Left colon (tissue), 2 donors: ENCODE data around the gene UPK3B. TPM values are rescaled to one million over a fixed set of nuclear protein-coding genes. Genes with fewer than 3 reads are reported as not detected.
"Not testable (repeated sequence)": the region's sequence is repeated elsewhere in the genome, so short reads cannot be mapped to it uniquely, and the experiment has no call there.

Source experiments
- ATAC-seq: fragments of 200-7000 bp; cut with Tn5 transposase; one replicate; pipeline ENCODE4 v1.9.1; 2020; ENCODE audit warnings: mild to moderate bottlenecking, moderate library complexity
- DNase-seq, 2 donors: peaks; one replicate each; pipeline ENCODE4 v3.0.0-alpha.2; 2020
- intact Hi-C, 2 donors: fragments of 100-400 bp; cut with DNase I in 1 of 2; cut with micrococcal nuclease in 1 of 2; formaldehyde crosslinking; loops; one replicate each; pipeline versions ENCODE4 v1.11.2 to v1.14.0; 2022; cut with DNase I, micrococcal nuclease
- long read RNA-seq: library from polyadenylated mRNA; unstranded; transcript quantifications from one replicate; pipeline ENCODE4 v2.0.0, GENCODE V29; 2021
- total RNA-seq, 2 donors: library from RNA; stranded (reverse); fragmentation: NEBNext Ultra II Directional; extraction: Animal tissue kit (Norgen Biotek cat#: 25700); gene quantifications; one replicate each; pipeline ENCODE4 v1.2.1, GENCODE V29; 2021
- donor health status: DM: no; HTN: no; CAD: no.
- donor health status: DM: yes; HTN: yes; CAD: no.

Gene UPK3B
- total RNA-seq: 1 to 10 TPM; 2.5 to 7.2 TPM
- long read RNA-seq: 0 reads

DNA sequence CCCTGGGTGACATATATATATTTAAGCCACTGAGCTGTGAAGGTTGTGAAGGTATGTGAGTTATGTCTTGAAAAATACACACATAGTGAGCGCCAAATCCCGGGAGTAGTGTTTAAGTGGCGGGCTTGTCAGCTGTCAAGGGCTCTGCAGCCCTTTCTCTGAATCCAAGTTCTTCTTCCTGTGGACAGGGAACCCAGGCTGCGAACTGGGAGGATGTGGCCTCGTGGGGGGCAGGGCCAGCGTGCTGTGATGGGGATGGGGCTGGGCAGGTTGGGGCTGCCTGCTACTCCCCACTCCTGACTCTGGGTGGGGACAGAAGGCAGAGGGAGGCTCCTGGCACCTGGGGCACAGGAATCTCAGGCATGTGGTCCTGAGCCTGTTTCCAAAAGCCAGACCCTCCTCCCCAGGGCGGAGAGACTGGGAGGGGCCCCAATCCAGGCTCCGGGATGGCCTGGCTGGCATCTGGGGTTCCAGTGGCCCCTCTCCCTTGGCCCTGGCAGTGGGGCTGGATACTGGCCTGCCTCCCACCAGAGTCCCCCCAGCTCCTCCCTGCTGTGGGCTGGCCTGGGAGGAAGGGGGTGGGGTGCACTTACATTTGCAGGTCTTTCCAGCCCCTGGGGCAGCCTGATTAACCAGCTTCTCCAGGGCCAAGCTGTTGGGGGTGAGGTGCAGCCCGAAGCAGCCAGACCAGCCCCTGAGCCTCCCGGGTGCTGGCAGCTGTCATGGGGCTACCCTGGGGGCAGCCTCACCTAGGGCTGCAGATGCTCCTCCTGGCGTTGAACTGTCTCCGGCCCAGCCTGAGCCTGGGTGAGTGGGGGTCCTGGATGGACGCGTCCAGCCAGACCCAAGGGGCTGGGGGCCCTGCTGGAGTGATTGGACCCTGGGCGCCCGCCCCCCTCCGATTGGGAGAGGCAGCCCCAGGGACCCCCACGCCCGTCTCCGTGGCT lies at the start of gene UPK3B:
Gene UPK3B, plus strand, starts transcription at position 622 of the 947 bp plus-strand sequence. Its CDS starts 101 bp downstream, at position 723.
- ATAC-seq: no peak
- intact Hi-C loops: no loop called here
- peak in 1 of 2 donors; percentile 38 for DNase-seq

DNA sequence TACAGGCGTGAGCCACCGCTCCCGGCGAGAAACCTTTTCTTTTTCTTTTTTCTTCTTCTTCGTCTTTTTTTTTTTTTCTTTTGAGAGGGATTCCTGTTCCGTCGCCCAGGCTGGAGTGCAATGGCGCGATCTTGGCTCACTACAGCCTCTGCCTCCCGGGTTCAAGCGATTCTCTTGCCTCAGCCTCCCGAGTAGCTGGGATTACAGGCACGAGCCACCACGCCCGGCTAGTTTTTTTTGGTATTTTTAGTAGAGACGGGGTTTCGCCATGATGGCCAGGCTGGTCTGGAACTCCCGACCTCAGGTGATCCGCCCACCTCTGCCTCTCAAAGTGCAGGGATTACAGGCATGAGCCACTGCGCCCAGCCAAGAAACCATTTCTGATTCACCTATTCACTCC lies 49.6 kb upstream of the UPK3B start:
- DNase-seq, intact Hi-C loops, ATAC-seq: not testable (repeated sequence)

- peak in 1 of 2 donors; percentile 60 for DNase-seq
- intact Hi-C loops: not testable (repeated sequence)
- peak; percentile 76 for ATAC-seq
These were observed 48.8 kb upstream of the UPK3B start, which contains the start of gene DTX2 for GRCh38 chr7:76461464-76462101. Gene DTX2, plus strand, starts transcription at chr7:76461709. Its CDS starts 18,801 bp downstream, at chr7:76480510.

- intact Hi-C loops, DNase-seq: not testable (repeated sequence)
- ATAC-seq: peak; percentile 24
These were observed 48.0 kb upstream of the UPK3B start for GRCh38 chr7:76462271-76462882.

DNA sequence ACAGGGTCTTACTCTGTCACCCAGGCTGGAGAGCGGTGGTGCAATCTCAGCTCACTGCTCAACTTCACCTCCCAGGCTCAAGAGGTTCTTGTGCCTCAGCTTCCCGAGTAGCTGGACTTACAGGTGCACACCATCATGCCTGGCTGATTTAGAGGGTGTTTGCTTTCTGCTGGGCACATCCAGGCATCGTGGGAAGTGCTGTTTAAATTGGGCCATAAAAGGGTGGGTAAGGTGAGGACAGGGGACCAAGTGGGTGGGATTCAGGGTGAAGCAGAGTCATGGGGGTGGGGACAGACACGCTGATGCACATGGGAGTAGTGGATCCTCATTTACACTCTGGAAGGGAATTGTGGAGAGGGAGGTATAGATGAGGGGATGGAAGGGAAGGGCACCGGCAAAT lies 45.4 kb upstream of the UPK3B start:
- DNase-seq: peak; percentile 17 to 40
- peak; percentile 7 for ATAC-seq
- intact Hi-C loops: not testable (repeated sequence)

- DNase-seq, intact Hi-C loops, ATAC-seq: not testable (repeated sequence)
These were observed 44.4 kb upstream of the UPK3B start for GRCh38 chr7:76465950-76466349.

- DNase-seq (peak; percentile 91 to 96), ATAC-seq (peak; percentile 92)
- intact Hi-C loops: not testable (repeated sequence)
These were observed 42.5 kb upstream of the UPK3B start for GRCh38 chr7:76467743-76468404.

- DNase-seq, intact Hi-C loops, ATAC-seq: not testable (repeated sequence)
These were observed 38.7 kb upstream of the UPK3B start for GRCh38 chr7:76471556-76472221.

DNA sequence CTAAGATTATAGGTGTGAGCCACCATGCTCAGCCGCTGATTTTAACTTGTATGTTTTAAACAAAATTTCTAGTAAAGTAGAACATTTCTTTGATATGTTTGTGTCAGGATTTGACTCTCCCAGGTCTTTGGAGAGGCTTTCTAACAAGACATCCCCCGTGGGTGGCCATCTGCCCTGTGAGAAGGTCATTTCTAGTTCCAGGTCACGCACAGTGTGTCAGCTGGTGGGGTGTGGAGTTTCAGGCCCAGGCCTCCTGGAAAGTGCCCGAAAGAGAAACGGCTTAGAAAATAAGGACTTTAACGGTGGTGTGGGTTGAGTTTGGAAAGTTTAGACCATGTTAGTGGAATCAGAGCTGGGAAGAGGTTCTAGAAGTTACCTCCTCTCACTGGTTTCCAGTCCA lies 37.3 kb upstream of the UPK3B start:
- intact Hi-C loops, ATAC-seq, DNase-seq: not testable (repeated sequence)

- intact Hi-C loops, ATAC-seq, DNase-seq: not testable (repeated sequence)
These were observed 34.1 kb upstream of the UPK3B start for GRCh38 chr7:76476280-76476679.

DNA sequence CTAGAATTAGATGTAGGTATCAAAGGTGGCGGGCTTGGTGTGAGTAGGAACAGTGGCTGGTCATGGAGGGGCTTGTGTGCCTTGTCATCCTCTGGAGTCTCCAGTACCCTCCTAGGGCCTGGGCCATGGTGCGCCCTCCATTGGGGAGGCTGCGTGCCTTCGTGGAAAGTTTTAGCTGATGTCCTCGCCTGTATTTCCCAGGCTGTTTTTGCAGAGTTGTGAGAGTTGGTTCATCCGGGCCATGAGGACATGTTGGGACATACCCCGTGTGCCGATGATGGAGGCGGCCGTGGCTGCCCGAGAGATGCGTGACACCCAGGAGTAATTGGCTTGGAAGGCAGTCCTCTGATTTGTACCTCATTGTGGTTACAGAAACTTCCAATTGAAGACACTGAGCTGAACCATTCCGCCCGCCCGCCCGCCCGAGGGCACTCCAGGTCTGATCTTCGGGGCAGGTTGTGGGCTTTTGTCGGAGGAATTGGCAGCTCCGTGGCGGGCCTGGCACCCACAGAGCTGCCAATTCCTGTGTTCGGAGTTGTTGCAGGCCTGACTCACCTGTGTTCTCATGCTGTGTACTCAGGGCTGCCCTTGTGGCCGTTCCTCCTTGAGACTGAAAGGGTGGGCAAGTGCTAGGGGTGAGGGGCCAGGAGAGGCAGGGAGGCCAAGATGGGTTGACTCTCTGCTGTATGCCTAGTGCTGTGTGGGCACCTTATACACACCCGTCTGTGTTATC lies 33.4 kb upstream of the UPK3B start:
- DNase-seq, ATAC-seq, intact Hi-C loops: not testable (repeated sequence)

GRCh38 chr7:76479628-76480027 lies 30.7 kb upstream of the UPK3B start:
- intact Hi-C loops, ATAC-seq: not testable (repeated sequence)

GRCh38 chr7:76480403-76481253 lies 29.7 kb upstream of the UPK3B start:
- intact Hi-C loops, DNase-seq, ATAC-seq: not testable (repeated sequence)

More at GRCh38 chr7:76479628-76480027, 30.7 kb upstream of the UPK3B start:
- not testable (repeated sequence) for DNase-seq

DNA sequence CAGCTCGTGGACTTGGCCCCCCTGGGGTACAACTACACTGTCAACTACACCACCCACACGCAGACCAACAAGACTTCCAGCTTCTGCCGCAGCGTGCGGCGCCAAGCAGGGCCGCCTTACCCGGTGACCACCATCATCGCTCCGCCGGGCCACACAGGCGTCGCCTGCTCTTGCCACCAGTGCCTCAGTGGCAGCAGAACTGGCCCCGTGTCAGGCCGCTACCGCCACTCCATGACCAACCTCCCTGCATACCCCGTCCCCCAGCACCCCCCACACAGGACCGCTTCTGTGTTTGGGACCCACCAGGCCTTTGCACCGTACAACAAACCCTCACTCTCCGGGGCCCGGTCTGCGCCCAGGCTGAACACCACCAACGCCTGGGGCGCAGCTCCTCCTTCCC lies 27.7 kb upstream of the UPK3B start:
- intact Hi-C loops, DNase-seq, ATAC-seq: not testable (repeated sequence)

DNA sequence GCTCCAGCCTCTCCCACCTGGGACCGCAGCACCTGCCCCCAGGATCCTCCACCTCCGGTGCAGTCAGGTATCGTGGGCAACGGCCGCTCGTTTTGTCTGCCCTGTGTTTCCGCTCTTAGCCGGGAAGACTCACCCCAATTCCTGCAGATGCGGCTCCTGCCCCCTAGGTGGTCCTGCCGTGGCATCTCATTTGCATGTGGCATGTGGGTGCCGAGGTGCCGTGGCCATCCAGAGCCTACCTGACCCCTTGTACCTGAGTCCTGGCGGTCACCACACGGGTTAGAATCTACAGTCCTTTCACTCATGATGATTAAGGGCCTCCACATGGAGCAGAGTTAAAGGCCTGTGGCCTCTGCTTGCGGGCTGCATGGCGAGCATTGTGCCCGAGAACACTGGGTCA lies 27.3 kb upstream of the UPK3B start:
- ATAC-seq, DNase-seq, intact Hi-C loops: not testable (repeated sequence)

GRCh38 chr7:76484456-76484855 lies 25.9 kb upstream of the UPK3B start:
- DNase-seq, ATAC-seq, intact Hi-C loops: not testable (repeated sequence)
